HG03196 (cell line): ENCODE results near the gene CSTF1.

Source experiments
- ATAC-seq: cut with Tn5 transposase; IDR thresholded peaks from one replicate; pipeline ENCODE4 v1.9.1; 2021; ENCODE audit not compliant: unreplicated experiment

CSTF1 gene

DNA sequence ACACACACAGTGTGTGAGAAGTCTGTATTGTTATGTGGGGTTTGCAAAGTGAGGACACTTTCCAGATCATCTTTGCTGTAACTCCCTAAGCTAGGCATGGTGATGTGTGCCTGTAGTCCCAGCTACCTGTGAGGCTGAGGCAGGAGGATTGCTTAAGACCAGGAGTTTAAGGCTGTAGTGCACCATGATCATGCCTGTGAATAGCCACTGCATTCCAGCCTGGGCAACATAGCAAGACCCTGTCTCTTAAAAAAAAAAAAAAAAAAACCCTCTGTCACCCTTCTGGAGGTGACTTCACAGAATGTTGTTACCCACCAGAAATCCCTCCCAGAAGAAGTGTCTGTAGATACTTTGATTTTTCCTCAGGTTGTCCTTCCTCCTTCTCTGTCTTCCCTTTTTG is 34.5 kb downstream of the CSTF1 start:
- ATAC-seq: no peak

DNA sequence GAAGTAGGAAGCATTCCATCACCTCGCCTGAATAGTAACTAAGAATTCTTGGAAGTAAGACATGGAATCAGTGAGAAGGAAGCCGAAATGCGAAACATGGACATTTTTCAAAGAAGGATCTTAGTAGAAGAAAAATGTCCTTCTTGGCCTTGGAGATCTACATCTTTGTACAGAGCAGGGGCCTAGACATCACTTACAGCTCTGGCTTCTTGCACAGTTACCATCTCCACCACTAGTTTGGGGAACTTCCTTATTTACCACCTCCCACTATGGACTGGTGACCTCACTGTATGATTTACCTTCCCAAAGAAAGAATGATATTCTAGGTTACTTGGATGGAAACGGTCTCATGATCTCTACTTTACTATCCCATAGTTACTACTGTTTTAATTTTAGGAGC is 35.4 kb downstream of the CSTF1 start:
- ATAC-seq: no peak

DNA sequence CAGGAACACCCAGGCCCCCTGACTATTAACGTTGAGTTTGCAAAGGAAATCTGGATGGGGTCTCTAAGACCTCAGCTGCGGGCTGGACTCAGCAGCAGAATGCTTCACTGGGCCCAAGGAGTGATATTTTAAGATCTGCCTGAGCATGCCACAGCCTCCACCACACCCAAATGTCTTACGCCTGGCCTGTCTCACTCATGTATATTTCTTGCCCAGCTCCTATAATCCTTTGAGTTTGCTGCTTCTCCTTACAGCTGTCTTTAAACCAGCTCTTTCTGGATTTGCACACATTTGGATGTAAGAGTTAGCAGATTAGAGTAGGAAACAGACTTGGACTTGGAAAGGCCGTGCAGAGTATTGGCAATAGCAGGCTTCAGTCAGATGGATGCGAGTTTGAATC is 36.0 kb downstream of the CSTF1 start:
- ATAC-seq: no peak

DNA sequence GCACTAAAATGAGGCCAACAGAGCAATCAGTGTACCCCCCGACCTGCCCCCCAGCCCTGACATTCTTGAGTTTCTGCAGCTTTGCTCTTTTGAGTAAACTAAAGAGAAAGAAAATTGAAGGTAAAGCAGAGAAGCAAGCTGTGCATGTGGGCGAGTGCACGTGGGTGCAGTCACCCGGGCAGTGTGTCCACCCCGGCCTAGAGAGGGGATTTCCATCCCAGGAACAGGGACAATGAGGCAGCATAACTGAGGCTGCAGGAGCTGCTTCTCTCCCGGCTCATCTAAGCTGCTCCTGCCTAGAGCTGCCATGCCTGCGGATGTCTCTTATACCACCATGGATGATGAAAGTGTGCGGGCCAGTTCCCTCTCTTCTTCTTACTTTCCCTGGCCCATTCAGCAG is 36.4 kb downstream of the CSTF1 start:
- no peak for ATAC-seq

DNA sequence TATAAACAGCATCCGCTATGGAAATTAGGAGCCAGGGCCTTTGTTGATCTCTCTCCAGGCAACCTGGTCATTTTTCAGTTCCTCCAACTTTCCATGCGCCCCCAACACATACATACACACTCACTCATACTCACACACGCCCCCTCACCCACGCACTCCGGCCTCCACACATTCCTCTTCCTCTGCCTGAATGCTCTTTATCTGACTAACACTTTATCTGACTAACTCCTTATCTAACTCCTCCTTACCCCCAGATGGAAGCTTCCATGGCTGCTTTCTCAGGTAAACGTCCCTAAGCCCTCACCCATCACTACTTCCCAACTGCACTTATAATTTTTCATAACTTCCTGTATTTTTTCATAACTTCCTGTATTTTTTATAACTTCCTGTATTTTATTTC is 37.1 kb downstream of the CSTF1 start:
- ATAC-seq: no peak

DNA sequence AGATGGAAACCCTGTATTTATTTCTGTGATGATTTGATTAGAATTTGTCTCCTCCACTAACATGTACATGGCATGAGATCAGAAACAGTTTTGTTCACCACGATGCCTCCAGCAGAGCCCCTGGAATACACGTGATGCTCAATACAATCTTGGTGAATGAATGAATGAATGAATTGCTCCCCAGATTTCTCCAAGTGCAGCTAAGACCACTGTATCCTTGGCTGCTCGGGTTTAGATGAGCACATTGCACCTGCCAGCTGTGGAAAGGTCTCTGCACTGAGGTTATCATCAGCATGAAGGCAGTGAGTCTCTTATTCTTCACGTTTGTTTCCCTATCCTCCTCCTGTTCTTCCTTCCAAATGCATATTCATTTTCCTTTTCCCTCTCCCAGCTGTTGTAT is 37.5 kb downstream of the CSTF1 start:
- ATAC-seq: no peak

DNA sequence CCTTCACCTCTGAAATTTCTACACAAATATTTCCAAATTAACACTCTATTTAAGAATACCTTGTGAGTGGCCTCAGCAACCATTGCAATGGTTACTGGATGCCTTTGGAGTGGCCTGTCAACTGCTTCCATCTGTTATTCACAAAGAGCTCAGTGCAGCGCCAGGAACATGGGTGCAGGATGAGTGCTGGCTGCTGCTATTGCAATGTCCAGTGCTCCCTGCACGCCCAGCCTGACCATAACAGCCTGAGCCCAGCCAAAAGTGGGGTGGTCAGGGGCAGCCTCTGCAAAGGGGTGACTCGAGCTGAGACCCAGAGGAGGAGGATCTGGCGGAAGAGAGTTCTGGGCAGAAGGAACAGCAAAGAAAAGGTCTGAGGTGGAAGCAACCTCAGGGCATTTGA is 38.0 kb downstream of the CSTF1 start:
- no peak for ATAC-seq

DNA sequence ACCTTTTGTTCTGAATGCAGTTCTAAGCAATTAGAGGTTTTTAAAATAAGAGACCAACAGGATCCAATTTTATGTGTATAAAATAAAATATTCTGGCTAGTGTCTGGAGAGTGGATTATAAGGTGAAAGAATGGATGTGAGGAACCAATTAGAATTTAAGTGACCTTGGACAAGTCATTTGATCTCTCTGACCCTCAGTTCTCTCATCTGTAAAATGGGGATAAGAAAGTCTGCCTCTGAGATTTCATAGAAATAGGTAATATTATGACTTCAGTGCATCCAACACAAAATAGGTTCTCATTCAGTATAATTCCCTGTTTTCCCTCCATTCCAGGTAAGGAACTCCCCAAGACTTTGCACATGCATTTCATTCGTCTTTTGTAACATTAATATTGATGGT is 38.5 kb downstream of the CSTF1 start:
- no peak for ATAC-seq

DNA sequence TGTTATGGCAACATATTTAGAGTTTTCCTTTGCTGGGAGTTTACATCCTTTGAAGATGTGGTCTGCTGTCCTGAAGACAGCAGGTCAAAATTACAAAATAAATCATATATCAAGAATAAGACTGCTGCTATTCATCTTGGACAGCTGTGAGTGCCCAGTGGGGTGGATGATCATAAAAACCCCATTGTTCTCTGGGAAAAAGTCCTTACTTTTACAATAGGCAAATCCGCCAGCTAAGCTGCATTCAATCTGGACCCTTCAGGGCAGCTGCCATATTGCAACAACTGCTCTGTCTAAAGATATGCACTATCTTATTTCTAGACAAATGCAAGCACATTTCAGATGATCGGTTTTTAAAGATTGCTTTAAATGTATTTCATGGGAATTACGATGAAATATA is 39.0 kb downstream of the CSTF1 start:
- ATAC-seq: no peak

DNA sequence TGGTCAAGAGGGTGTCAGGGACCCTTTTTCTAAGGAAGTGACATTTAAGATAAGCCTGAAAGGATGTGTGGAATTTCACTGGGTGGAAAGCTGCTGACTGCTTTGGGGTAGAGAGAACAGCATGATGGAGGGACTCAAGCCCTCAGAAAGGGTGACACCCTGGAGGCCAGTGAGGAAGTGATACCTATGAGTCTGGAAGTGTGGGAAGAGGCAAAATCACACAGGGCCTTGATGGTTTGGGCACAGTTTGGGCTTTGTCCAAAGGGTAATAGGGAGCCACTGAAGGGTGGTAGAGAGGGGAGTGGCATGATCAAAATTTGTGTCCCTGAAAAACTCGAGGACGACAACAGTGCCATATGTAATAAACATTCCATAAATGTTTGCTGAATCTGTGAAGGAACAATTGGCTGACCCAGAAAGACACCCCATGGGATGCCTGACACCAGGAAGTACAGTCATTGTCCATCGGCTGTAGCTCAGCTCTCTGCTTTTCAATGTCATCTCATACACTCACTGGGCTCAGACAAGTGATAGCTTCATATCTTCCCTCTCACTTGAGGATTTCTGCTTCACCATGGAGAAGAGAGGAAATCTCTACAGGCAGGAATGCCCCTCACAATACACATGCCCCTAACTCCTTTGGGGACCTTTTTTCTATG is 40.9 kb downstream of the CSTF1 start:
- ATAC-seq: no peak

DNA sequence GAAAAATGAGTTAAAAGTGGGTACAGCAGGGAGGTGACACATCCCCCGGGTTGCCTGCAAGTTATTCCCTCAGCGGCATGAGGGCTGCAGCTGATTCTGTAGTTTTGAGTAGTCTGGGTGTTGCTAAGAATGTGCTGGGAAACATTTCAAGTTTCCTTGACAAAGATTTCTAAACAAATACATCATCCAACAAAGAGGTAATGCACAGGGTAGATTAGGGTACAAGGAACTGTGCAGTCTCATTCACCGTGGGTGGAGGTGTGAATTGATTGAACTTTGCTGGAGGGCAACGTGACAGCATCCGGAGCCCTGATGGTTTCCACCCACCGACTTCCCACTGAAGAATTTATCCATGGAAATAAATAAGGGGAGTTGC is 41.4 kb downstream of the CSTF1 start:
- ATAC-seq: no peak

DNA sequence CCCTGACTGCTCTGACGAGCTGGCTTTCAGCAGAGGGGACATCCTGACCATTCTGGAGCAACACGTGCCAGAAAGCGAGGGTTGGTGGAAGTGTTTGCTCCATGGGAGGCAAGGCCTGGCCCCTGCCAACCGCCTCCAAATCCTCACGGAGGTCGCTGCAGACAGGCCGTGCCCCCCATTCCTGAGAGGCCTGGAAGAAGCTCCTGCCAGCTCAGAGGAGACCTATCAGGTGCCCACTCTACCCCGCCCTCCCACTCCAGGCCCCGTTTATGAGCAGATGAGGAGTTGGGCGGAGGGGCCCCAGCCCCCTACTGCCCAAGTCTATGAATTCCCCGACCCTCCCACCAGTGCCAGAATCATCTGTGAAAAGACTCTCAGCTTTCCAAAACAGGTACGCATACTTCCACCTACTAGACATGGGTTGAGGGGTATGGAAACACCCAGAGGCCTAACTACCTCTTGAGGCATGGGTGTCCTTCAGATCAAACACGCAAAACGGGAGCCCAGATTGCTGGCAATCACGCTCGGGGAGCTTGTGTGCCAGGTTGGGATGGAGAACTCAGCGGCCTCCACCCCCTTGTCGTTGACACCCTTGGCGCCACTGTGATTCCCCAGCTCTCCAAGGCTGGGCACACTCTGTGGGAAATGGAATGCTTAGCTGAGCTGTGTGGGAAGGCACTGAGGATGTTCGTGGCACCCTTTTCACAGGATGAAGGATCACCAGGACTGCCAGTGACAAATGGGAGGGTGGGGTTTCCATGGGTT is 44.9 kb downstream of the CSTF1 start:
- ATAC-seq: no peak

DNA sequence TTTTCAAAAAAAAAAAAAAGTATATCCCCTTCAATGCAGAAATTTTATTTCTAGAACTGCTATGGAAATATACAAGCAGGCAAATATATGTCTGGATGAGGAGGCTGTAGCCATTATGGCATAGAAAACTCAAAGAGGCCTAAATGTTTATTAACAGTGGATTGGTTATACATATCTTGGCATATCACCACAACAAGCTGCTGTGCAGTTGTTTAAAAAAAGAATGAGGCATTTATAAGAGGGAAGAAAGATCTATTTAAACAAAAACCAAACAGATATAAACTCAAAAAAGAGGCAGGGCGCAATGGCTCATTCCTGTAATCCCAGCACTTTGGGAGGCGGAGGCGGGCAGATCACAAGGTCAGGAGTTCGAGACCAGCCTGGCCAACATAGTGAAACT is 45.8 kb downstream of the CSTF1 start:
- ATAC-seq: no peak

DNA sequence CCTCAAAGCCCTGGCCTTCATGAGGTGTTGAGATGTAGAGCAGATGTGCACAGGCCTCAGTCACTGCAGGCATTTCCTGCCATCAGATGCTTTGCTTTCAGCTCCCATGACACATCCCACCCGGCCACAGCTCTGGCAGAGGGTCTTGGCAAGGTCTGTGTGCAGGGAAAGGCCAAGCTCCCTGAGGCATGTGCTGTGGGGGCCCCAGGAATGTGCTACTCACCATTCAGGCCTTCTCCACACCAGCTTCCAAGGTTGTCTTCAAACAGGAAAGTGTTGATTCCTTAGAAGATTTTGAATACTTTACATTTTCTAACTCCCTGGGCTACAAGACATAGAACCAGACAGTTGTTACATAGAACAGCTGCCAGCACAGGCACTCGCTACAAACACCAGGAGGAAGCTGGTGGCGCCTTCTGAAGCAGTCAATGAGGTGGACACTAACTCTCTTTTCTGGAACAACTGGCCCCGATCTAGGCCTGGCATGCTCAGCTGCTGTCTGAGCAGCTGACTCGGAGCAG is 47.4 kb downstream of the CSTF1 start:
- ATAC-seq: no peak

DNA sequence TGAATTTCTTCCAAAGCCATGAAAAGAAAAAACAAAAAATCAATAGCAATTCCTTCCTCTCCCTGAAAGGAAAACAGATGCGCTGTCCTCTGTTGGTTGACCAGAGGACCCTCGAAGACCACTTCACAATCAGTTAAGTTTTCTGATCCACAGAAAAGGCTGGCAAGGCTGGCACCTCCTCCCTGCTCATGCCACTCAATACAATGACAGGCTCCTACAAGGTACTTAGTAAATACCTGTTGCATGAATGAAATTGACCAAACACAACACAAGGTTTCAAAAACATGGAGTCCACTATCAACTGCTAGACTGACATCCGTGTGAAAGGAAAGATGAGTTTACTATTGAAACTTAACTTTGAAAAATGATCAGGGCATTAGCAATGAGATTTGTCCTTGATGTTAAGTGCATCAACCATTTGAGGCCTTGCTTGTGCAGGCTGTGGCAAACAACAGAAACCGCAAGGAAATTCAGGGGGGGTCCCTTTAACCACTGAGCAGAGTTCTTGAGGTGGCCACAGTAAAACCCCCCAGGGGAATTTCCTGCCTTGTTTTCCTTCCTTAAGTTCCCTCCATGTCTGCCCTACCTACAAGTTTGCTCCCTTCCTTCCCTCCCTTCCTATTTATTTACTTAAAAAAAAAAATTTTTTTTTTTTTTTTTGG is 48.0 kb downstream of the CSTF1 start:
- peak; percentile 74 for ATAC-seq

DNA sequence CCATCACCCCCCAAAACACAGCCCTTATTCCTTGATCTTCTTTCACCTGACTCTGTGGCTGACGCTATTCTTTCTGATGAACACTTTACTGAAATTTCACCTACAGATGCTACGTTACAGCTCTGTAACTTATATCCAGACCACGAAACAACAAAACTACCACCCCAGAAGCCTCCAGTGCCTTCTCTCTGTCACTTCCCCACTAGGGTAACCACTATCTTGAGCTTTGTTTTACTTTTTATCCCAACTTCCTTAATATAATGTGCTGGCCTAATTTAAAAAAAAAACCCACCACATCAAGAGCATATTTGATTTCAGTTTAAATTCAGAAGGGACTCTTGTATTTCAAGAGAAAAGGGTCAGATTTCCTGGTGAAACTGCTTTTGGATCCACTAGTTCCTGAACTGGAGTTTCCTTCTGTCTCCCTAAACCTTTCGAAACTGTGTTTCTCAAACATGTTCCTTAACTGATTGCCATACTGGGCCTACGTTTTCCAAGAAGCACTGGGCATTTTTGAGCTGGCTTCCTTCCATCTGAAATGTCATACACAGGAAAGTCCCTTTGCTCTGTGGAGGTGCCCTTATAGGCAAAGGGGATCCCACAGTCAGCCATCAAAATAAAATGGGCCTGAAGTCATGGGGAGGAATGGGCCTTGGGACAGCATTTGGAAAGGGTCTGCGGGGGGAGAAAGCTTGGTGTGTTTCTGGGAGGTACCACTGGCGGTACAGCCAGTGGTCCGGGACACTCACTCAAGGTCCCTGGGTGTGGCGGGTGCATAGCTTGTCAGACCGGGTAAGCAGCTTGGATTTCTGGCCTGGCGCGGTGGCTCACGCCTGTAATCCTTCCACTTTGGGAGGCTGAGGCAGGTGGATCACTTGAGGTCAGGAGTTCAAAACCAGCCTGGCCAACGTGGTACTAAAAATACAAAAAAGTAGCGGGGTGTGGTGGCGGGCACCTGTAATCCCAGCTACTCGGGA is 50.2 kb downstream of the CSTF1 start:
- ATAC-seq: no peak

DNA sequence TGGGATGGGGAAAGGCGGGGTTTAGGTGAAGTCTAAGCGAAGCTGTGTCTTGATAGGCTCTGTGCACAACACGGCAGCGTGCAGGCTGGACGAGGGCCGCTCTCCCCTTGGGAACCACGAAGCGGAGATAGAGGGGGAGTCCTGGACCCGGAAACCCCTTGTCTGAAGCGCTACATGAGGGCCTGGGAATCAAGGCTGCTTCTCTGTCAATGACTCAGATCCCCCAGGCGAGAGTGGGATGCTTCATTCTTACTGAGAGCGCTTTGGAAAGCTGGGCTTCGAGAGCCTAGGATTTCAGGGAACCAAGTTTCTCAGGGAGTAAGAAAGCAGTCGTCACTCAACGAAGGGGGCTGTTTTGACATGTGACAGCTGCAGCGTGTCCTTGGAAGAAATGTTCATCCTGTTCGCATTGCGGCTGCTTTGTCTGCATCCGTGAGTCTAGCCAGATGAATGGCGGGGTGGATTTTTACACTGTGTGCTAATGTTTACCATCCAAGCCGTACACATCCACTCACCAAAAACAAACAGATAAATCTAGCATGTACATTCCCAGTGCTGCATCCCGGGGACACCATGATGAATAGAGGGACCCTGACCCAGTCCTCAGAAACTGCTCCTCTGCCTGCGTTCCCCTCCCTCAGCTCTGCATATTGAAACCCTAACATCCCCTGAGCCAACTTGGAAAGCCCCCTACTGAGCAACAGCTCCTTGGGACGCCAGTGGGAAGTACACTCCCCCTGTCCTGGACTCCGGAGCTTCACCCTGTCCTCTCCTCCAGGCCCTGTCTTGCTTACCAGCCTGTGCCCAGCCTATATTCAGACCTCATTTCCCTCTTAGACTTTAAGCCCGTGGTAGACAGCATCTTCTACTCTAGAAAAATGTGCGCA is 51.5 kb downstream of the CSTF1 start:
- ATAC-seq: no peak

DNA sequence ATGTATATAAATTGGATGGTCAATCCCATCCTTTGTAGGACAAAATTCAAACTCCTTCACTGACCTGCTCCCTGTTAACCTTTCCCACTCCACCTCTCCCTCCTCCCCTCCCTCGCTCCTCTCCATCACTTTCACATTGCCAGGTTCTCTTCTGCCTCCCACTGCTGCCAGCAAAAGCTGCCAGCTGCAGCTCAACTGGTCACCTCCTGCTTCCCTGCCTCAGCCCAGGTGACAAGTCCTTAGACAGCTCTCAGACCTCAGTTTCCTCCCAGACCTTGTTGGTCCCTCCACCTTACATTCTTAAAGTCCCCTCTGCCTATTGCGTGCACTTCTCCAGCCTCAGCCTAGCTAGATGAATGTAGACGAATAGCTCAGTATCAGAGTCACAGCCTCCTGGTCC is 52.7 kb downstream of the CSTF1 start:
- ATAC-seq: no peak

DNA sequence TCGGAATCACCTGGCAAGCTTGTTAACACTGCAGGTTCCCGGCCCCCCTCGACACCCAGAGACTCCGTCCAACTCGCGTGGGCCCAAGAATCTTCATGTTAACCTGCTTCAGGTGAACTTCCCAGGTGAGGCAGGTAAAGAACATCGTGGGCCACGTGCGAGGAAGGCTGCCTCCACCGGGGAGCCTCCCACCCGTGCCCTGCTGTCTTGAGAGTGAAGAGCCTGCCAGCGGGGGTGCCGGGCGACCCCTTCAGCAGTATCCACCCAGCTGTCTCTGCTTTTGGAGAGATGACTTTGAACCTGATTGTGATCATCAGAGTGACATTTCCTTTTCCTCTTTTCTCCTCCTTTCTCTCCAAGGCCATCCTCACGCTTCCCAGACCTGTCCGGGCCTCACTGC is 53.1 kb downstream of the CSTF1 start:
- no peak for ATAC-seq

DNA sequence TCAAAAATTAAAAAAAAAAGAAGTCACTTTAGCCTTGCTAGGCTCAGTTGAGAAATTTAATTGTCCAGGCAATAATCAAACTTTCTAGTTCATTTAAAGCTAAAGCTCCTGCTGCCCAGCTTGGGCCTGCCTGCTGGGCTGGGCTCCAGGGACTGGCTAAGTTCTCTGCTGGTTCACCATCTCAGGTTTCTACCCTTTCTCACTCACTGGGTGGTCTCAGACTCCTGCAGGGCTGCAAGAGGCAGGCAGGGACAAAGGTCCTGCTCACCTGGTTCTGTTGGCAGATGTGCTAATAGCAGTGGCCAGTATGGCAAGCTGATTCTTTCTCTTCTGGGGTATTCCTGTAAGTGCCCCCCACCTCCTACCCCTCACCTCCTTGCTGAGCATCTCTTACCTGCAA is 54.8 kb downstream of the CSTF1 start:
- ATAC-seq: no peak
